HEK293 (cell line): ENCODE data around the gene RNU11.

Experiments
- BCL11A ChIP-seq: fragments of 450-650 bp; formaldehyde crosslinking; IDR thresholded peaks from 2 replicates; pipeline ENCODE4 v1.5.1; 2016; ENCODE audit warnings: low read depth, missing biosample characterization, missing genetic modification characterization
- CTCF ChIP-seq: fragments of 450-650 bp; formaldehyde crosslinking; IDR thresholded peaks from 2 replicates; pipeline ENCODE4 v1.5.1; 2016; ENCODE audit warnings: missing biosample characterization, missing genetic modification characterization
- KLF1 ChIP-seq: fragments of 450-650 bp; formaldehyde crosslinking; IDR thresholded peaks from 2 replicates; pipeline ENCODE4 v1.5.1; 2016; ENCODE audit warnings: missing biosample characterization, missing genetic modification characterization
- REPIN1 ChIP-seq: fragments of 450-650 bp; formaldehyde crosslinking; IDR thresholded peaks from 2 replicates; pipeline ENCODE4 v1.5.1; 2017; ENCODE audit warnings: missing biosample characterization, missing genetic modification characterization, low read depth
- REST ChIP-seq: fragments of 450-650 bp; formaldehyde crosslinking; IDR thresholded peaks from 2 replicates; pipeline ENCODE4 v1.5.1; 2016; ENCODE audit warnings: missing biosample characterization, missing genetic modification characterization
- ZBTB26 ChIP-seq: fragments of 450-650 bp; formaldehyde crosslinking; optimal IDR thresholded peaks from 2 replicates; pipeline ENCODE3; 2016; ENCODE audit warnings: missing biosample characterization, mild to moderate bottlenecking, missing genetic modification characterization
- ZFP3 ChIP-seq: fragments of 450-650 bp; formaldehyde crosslinking; IDR thresholded peaks from 2 replicates; pipeline ENCODE4 v1.5.1; 2016; ENCODE audit warnings: low read depth, missing biosample characterization, missing genetic modification characterization
- ZFP41 ChIP-seq: fragments of 450-650 bp; formaldehyde crosslinking; IDR thresholded peaks from 2 replicates; pipeline ENCODE4 v1.5.1; 2016; ENCODE audit warnings: missing biosample characterization, missing genetic modification characterization, borderline replicate concordance
- ZNF350 ChIP-seq: fragments of 450-650 bp; formaldehyde crosslinking; IDR thresholded peaks from 2 replicates; pipeline ENCODE4 v1.5.0; 2017; ENCODE audit warnings: missing biosample characterization, mild to moderate bottlenecking, missing genetic modification characterization
- ZNF488 ChIP-seq: fragments of 450-650 bp; formaldehyde crosslinking; IDR thresholded peaks from 2 replicates; pipeline ENCODE4 v1.5.1; 2016; ENCODE audit warnings: missing biosample characterization, missing genetic modification characterization
- ZNF610 ChIP-seq: fragments of 450-650 bp; formaldehyde crosslinking; IDR thresholded peaks from 2 replicates; pipeline ENCODE4 v1.5.1; 2016; ENCODE audit warnings: missing biosample characterization, missing genetic modification characterization, borderline replicate concordance
- ZXDB ChIP-seq: fragments of 450-650 bp; formaldehyde crosslinking; IDR thresholded peaks from 2 replicates; pipeline ENCODE4 v1.5.1; 2016; ENCODE audit warnings: missing biosample characterization, missing genetic modification characterization

GRCh38 chr1:28680151-28680550, 31.8 kb downstream of the RNU11 start:
- TF ChIP-seq CTCF (no peak), BCL11A (tag by site-specific recombination) (no peak), ZBTB26 (tag by site-specific recombination) (no peak), ZNF488 (no peak), ZFP41 (tag by site-specific recombination) (no peak), ZFP3 (tag by site-specific recombination) (no peak), ZNF610 (tag by site-specific recombination) (no peak), ZNF350 (tag by site-specific recombination) (no peak), ZXDB (tag by site-specific recombination) (no peak), REST (tag by site-specific recombination) (no peak), KLF1 (tag by site-specific recombination) (no peak), REPIN1 (tag by site-specific recombination) (no peak)
